Stimulated activated CD4-positive, alpha-beta T cell treated with anti-CD3 and anti-CD28 coated beads, Interleukin-1b, Interleukin-23, amount 100 ng/mL, for 1 hour (primary cell): ENCODE data around the gene ARHGAP42.

Experiments used
- DNase-seq, 2 donors: peaks; one replicate each; pipeline ENCODE4 v3.0.0-alpha.2; 2020; ENCODE audit warnings: low read depth in 2 of 2

Gene ARHGAP42

GRCh38 chr11:101022256-101022655 is 335.2 kb downstream of the ARHGAP42 start:
- DNase-seq, result no peak

DNA sequence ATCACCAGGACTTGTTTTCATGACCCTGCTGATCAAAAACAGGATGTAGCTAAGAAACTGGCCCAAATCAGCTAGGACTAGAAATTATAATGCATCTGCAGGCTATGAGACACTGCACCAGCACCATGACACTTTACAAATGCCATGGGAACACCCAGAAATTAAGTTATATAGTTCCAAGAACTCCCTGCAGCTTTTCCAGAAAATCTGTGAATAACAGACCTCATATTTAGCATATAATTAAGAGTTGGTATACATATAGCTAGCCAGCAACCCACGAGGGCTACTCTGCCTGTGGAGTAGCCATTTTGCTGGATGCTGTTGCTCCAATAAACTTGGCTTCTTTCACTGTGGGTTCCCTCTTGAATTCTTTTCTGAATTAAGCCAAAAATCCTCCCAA is 341.6 kb downstream of the ARHGAP42 start:
- DNase-seq, result no peak

- no peak for DNase-seq
Observed at GRCh38 chr11:101030015-101030414, 342.9 kb downstream of the ARHGAP42 start.

DNA sequence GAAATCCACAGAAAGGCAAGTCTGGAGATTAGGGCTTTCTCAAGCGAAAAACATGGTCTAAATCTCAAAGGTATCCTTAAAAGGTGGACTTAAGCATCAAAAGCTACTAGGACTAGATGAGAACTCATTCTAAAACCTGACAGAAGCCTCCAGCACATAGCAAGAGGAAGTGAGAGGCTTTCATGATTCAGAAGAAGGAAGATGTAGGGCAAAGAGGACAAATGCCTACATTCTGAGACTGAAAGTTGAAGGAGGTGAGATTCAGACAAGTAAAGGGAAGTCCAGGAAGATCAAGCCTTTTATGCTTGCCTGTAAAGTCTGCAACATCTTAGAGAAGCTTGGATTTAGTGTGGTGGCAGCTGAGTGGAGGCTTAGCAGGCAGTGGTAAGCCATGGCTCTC is 343.6 kb downstream of the ARHGAP42 start:
- no peak for DNase-seq

GRCh38 chr11:101031713-101032112 is 344.6 kb downstream of the ARHGAP42 start:
- no peak for DNase-seq

- DNase-seq, result no peak
Observed at GRCh38 chr11:101032991-101033390, 345.9 kb downstream of the ARHGAP42 start.

GRCh38 chr11:101034076-101034475 is 347.0 kb downstream of the ARHGAP42 start:
- DNase-seq, result no peak

DNA sequence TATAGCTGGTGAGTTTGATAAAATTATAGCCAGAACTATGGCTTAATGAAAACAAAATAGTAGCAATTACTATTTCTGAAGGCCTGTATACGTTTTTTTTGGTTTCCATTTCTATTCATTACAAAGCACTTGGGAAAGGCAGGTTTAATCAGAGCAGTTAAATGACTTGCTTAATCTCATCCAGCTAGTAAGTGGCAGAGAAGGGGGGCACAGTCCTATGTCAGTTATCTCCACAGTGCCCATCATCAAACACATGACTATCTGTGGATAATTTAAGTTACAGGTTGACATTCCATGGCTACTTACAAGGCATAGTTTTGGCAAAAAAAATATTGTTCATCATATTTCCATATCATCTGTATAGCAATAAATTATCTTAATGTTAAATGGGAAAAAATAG is 348.8 kb downstream of the ARHGAP42 start:
- no peak for DNase-seq
